Naive thymus-derived CD4-positive, alpha-beta T cell (primary cell): ENCODE data around the gene PANK4. TPM values are rescaled to one million over a fixed set of nuclear protein-coding genes. Genes with fewer than 3 reads are reported as not detected.

Experiments used
- ATAC-seq: fragments of 150-1000 bp; cut with Tn5 transposase; 2 replicates; pipeline ENCODE4 v1.10.0; 2021; ENCODE audit warnings: mild to moderate bottlenecking, moderate library complexity
- CTCF ChIA-PET: fragments of 350-600 bp; sonication (Branson Sonifier 250); formaldehyde crosslinking; loops from one replicate; lab custom pipeline; 2021; ENCODE audit warnings: antibody characterized with exemption; lab: Charles Lee
- POLR2A ChIA-PET: fragments of 350-600 bp; sonication (Branson Sonifier 250); formaldehyde crosslinking; loops from one replicate; lab custom pipeline; 2021; ENCODE audit warnings: antibody characterized with exemption, inconsistent platforms; lab: Charles Lee
- DNase-seq, 9 donors: peaks; one replicate each; pipeline versions ENCODE4 v3.0.0 to v3.0.0-alpha.2; 2020 to 2022; ENCODE audit warnings: mixed read lengths in 1 of 9
- H3K27ac ChIP-seq: one replicate; pipeline ENCODE4 v1.7.0; 2013; ENCODE audit warnings: mild to moderate bottlenecking, low read depth, low read length, moderate library complexity
- H3K27me3 ChIP-seq, 2 donors: one replicate each; pipeline ENCODE4 v1.7.0; 2013; ENCODE audit warnings: low read length in 2 of 2, mild to moderate bottlenecking in 2 of 2, moderate library complexity in 2 of 2; ENCODE audit not compliant: control insufficient read depth in 2 of 2, insufficient read depth in 2 of 2
- H3K36me3 ChIP-seq, 3 experiments: 1 replicate in 2 of 3; 2 replicates in 1 of 3; pipeline ENCODE4 v1.7.0; 2013; ENCODE audit warnings: low read length in 3 of 3, mild to moderate bottlenecking in 3 of 3, moderate library complexity in 1 of 3; ENCODE audit not compliant: insufficient read depth in 3 of 3, control insufficient read depth in 2 of 3
- H3K4me1 ChIP-seq, 2 donors: one replicate each; pipeline ENCODE4 v1.7.0; 2013; ENCODE audit warnings: low read length in 2 of 2, mild to moderate bottlenecking in 2 of 2, moderate library complexity in 1 of 2; ENCODE audit not compliant: control insufficient read depth in 2 of 2, insufficient read depth in 2 of 2
- H3K4me3 ChIP-seq: 2 replicates; pipeline ENCODE4 v1.7.0; 2013; ENCODE audit warnings: mild to moderate bottlenecking, low read length
- H3K9me3 ChIP-seq, 3 experiments: 1 replicate in 2 of 3; 2 replicates in 1 of 3; pipeline ENCODE4 v1.7.0; 2013; ENCODE audit warnings: low read length in 3 of 3; ENCODE audit not compliant: control insufficient read depth in 2 of 3
- H3K27ac Mint-ChIP-seq, 9 donors: one replicate each; pipeline ENCODE4 v1.8.0; 2020 to 2022; ENCODE audit warnings: mixed read lengths in 9 of 9, mild to moderate bottlenecking in 8 of 9, moderate library complexity in 5 of 9, inconsistent platforms in 2 of 9
- H3K27me3 Mint-ChIP-seq, 5 donors: one replicate each; pipeline ENCODE4 v1.8.0; 2021 to 2022; ENCODE audit warnings: mixed read lengths in 5 of 5, mild to moderate bottlenecking in 1 of 5
- H3K36me3 Mint-ChIP-seq, 5 donors: one replicate each; pipeline ENCODE4 v1.8.0; 2020 to 2022; ENCODE audit warnings: mixed read lengths in 5 of 5, mild to moderate bottlenecking in 3 of 5, inconsistent platforms in 1 of 5
- H3K4me1 Mint-ChIP-seq, 7 donors: one replicate each; pipeline ENCODE4 v1.8.0; 2020 to 2022; ENCODE audit warnings: mixed read lengths in 7 of 7, mild to moderate bottlenecking in 3 of 7, inconsistent platforms in 1 of 7
- H3K4me3 Mint-ChIP-seq, 10 donors: one replicate each; pipeline ENCODE4 v1.8.0; 2020 to 2022; ENCODE audit warnings: mild to moderate bottlenecking in 10 of 10, mixed read lengths in 10 of 10, moderate library complexity in 6 of 10, inconsistent platforms in 2 of 10
- H3K9me3 Mint-ChIP-seq, 11 donors: one replicate each; pipeline ENCODE4 v1.8.0; 2020 to 2022; ENCODE audit warnings: mixed read lengths in 11 of 11, mild to moderate bottlenecking in 4 of 11, inconsistent platforms in 1 of 11, moderate library complexity in 1 of 11
- intact Hi-C, 2 donors: fragments of 100-400 bp; cut with micrococcal nuclease; formaldehyde crosslinking; loops; one replicate each; pipeline ENCODE4 v1.15.1; 2023
- polyA plus RNA-seq, 2 donors: library from polyadenylated mRNA; unstranded; fragments of 300-500 nt; fragmentation: Illumina TruSeq; gene quantifications; one replicate each; pipeline ENCODE4 v1.2.3, GENCODE V29; 2021
- total RNA-seq, 6 experiments: library from RNA in 5 of 6; stranded (reverse) in 5 of 6; gene quantifications; 1 replicate in 5 of 6; 2 replicates in 1 of 6; pipeline ENCODE4 v1.2.3 and lab custom pipeline; 2021 to 2026

The PANK4 gene
- total and polyA plus RNA-seq, 7 experiments from 2014 or later = 12.7 to 91.2 (median 64.4) TPM

DNA sequence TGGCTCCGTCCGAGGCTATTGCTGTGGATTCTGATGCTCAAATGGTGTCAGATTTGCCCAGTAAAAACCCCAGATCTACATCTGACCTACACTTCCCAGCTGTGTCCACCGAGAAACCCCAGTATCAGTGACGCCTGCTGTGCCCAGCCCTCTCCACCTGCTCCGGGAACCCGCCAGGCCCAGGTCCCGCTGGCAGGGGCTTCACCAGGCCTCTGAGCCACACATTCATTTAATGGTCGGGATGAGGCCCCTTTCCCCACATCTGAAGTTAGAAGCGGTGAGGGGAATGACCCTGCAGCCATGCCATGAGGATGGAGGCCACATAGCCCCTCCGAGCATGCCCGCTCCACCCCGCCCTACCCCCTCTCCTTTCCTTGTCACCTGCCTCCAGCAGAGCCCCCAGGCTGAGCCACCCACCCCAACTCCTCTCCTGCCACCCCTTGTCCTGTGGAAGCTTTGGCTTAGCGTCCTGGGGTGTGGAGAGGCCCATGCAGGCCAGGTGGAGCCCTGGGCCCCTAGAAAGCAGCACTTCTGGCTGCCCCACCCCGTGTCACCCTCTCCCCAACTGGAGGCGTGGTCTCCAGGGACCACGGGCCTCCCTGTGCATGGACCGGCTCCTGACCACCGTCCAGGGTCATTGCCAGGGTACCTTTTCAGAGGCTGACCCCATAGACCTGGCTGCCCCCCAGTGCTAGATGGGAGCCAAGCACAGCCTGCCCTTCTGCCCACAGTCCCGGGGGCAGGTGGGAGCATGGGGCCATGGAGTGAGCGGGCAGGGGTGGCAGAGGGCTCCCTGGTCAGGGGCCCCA, 37.8 kb upstream of the PANK4 start:
- no peaks in the 10 kb centered on the region for H3K4me1 ChIP-seq
- H3K9me3 Mint-ChIP-seq = no peaks in the 10 kb centered on the region
- DNase-seq (no peak), ATAC-seq (no peak)
- no peak overlapping the region for H3K4me3 Mint-ChIP-seq
- no peaks in the 10 kb centered on the region for H3K27me3 Mint-ChIP-seq
- H3K36me3 Mint-ChIP-seq = peaks cover 0 to 5% (median 0%) of the 10 kb centered on the region in 5 donors
- H3K27ac Mint-ChIP-seq = peak overlapping the region in 5 of 9 donors; percentile 23 to 62 (median 56)
- ChIA-PET POLR2A (interaction anchor here (1.1 to 9.5 kb wide), 5 partner anchors 10 to 21 kb away, joined by 4 to 253 read pairs (median 9); partner anchors contain the start of gene PRXL2B), CTCF (interaction anchor here (1.0 kb wide), 1 partner anchor 21 kb away, joined by 3 read pairs; no protein-coding TSS in a partner anchor)
- H3K27ac ChIP-seq = peak overlapping the region; percentile 12
- no peaks in the 10 kb centered on the region for H3K9me3 ChIP-seq
- H3K36me3 ChIP-seq = peaks cover 0 to 49% (median 0%) of the 10 kb centered on the region in 3 experiments
- H3K4me1 Mint-ChIP-seq = peaks cover 5 to 12% (median 7%) of the 10 kb centered on the region in 7 donors
- H3K4me3 ChIP-seq = no peak overlapping the region
- no peaks in the 10 kb centered on the region for H3K27me3 ChIP-seq
- intact Hi-C loops = no loop called here

DNA sequence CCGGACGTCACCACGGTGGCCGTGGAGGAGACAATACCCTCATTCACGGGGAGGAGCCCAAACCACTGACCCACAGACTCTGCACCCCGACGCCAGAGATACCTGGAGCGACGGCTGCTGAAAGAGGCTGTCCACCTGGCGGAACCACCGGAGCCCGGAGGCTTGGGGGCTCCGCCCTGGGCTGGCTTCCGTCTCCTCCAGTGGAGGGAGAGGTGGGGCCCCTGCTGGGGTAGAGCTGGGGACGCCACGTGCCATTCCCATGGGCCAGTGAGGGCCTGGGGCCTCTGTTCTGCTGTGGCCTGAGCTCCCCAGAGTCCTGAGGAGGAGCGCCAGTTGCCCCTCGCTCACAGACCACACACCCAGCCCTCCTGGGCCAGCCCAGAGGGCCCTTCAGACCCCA, 36.8 kb upstream of the PANK4 start:
- CTCF ChIA-PET = interaction anchor here (1.2 kb wide), 1 partner anchor 15 kb away, joined by 3 read pairs; no protein-coding TSS in a partner anchor
- no peak for DNase-seq

GRCh38 chr1:2561898-2562895, 35.8 kb upstream of the PANK4 start:
- Mint-ChIP-seq H3K27me3 (no peaks in the 10 kb centered on the region), H3K4me1 (peaks cover 6 to 26% (median 19%) of the 10 kb centered on the region in 7 donors), H3K4me3 (peak overlapping the region in 1 of 10 donors; percentile 18), H3K36me3 (peaks cover 0 to 13% (median 3%) of the 10 kb centered on the region in 5 donors), H3K27ac (peak overlapping the region in 3 of 9 donors; percentile 9 to 84 (median 51)), H3K9me3 (no peaks in the 10 kb centered on the region)
- Histone ChIP-seq H3K4me1 (peaks cover 11 to 17% of the 10 kb centered on the region in 2 donors), H3K27me3 (no peaks in the 10 kb centered on the region), H3K36me3 (peaks cover 0 to 65% (median 0%) of the 10 kb centered on the region in 3 experiments), H3K9me3 (no peaks in the 10 kb centered on the region), H3K4me3 (no peak overlapping the region), H3K27ac (peak overlapping the region; percentile 40)
- ChIA-PET POLR2A (interaction anchor here (1.4 to 9.5 kb wide), 6 partner anchors 9 to 85 kb away, joined by 3 to 253 read pairs (median 9); partner anchors contain the start of genes PANK4 and PRXL2B), CTCF (interaction anchor here (0.8 to 1.2 kb wide), 3 partner anchors 16 to 23 kb away, joined by 3 to 4 read pairs (median 4); no protein-coding TSS in a partner anchor)
- DNase-seq (no peak), ATAC-seq (peak; percentile 60)
- intact Hi-C loops = no loop called here

More for the DNA sequence above, 36.8 kb upstream of the PANK4 start:
- no peaks in the 10 kb centered on the region for H3K27me3 ChIP-seq
- Mint-ChIP-seq H3K27ac (peak overlapping the region in 2 of 9 donors; percentile 60 to 61), H3K36me3 (peaks cover 0 to 9% (median 3%) of the 10 kb centered on the region in 5 donors), H3K9me3 (no peaks in the 10 kb centered on the region), H3K27me3 (no peaks in the 10 kb centered on the region), H3K4me3 (no peak overlapping the region), H3K4me1 (peaks cover 6 to 17% (median 11%) of the 10 kb centered on the region in 7 donors)
- no peak overlapping the region for H3K27ac ChIP-seq
- intact Hi-C loops = no loop called here
- no peak for ATAC-seq
- POLR2A ChIA-PET = interaction anchor here (5.2 to 9.5 kb wide), 2 partner anchors 11 to 19 kb away, joined by 27 to 253 read pairs; partner anchors contain the start of gene PRXL2B
- H3K4me1 ChIP-seq = peaks cover under 1 to 8% of the 10 kb centered on the region in 2 donors
- no peaks in the 10 kb centered on the region for H3K9me3 ChIP-seq
- peaks cover 0 to 59% (median 0%) of the 10 kb centered on the region in 3 experiments for H3K36me3 ChIP-seq
- H3K4me3 ChIP-seq = no peak overlapping the region

DNA sequence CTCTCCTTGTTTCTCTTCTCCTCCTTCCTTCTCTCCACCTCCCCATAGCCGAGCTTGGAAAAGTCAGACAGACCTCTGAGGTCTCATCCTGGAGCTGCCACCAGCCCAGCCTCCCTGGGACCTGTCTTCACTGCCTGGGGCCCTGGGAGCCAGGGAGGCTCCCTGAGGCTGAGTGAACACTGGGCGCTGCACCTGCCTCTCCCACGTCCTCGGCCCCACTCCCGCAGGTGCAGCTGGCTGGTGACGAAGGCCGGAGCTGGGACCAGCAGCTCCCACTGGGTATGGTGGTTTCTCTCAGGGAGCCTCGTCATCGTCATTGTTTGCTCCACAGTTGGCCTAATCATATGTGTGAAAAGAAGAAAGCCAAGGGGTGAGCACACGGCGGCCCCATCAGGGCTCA, 35.0 kb upstream of the PANK4 start:
- Histone ChIP-seq H3K36me3 (peaks cover 0 to 70% (median 0%) of the 10 kb centered on the region in 3 experiments), H3K4me1 (peaks cover 12 to 17% of the 10 kb centered on the region in 2 donors), H3K27me3 (no peaks in the 10 kb centered on the region), H3K27ac (peak overlapping the region; percentile 40), H3K9me3 (no peaks in the 10 kb centered on the region), H3K4me3 (no peak overlapping the region)
- Mint-ChIP-seq H3K9me3 (peaks cover 0 to under 1% (median 0%) of the 10 kb centered on the region in 11 donors), H3K27ac (peak overlapping the region in 7 of 9 donors; percentile 51 to 84 (median 74)), H3K4me3 (peak overlapping the region in 5 of 10 donors; percentile 9 to 37 (median 23)), H3K4me1 (peaks cover 8 to 27% (median 20%) of the 10 kb centered on the region in 7 donors), H3K36me3 (peaks cover 0 to 17% (median 3%) of the 10 kb centered on the region in 5 donors), H3K27me3 (no peaks in the 10 kb centered on the region)
- DNase-seq (no peak), ATAC-seq (no peak)
- POLR2A ChIA-PET = interaction anchor here (1.4 to 9.5 kb wide), 6 partner anchors 10 to 86 kb away, joined by 3 to 253 read pairs (median 9); partner anchors contain the start of genes PANK4 and PRXL2B
- intact Hi-C loops = no loop called here
- CTCF ChIA-PET = interaction anchor here (0.8 to 1.1 kb wide), 3 partner anchors 9 to 24 kb away, joined by 3 to 4 read pairs (median 4); no protein-coding TSS in a partner anchor

DNA sequence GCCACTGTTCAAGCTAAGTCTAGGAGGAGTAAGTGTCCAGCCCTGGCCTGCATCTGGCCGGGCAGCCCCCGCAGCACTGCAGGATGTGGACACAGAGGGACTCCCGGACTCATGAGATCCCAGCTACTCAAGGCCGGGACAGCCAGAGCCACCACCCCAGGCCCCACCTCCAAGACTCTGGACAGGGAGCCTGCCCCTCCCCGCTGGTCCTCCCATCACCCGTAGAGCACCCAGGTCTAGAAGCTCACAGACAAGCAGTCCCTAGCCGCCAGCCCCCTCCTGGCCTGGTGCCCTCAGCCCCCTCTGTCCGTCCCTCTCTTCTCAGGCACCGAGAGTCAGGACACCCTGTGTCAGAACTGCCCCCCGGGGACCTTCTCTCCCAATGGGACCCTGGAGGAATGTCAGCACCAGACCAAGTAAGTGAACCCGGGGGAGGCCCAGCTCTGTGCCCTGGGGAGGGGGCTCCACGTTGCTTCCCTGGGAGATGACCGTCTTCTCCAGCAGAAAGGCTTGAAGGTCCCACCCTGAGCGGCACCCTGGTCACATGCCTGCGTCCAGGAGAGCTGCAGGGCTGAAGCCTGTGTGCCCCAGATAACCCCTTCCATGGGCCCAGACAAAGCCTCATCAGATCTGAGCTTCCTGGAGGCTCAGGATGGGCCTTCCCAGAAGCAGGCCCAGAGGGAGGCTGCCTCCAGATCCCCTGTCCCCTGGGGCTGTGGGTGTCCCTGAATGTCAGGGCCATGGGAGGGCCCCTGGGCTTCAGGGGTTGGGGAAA, 34.1 kb upstream of the PANK4 start:
- H3K27me3 Mint-ChIP-seq = no peaks in the 10 kb centered on the region
- H3K27ac Mint-ChIP-seq = peak overlapping the region in 3 of 9 donors; percentile 43 to 68 (median 45)
- no peaks in the 10 kb centered on the region for H3K27me3 ChIP-seq
- peak overlapping the region in 2 of 10 donors; percentile 28 to 70 for H3K4me3 Mint-ChIP-seq
- peaks cover 15 to 19% of the 10 kb centered on the region in 2 donors for H3K4me1 ChIP-seq
- peak overlapping the region; percentile 40 for H3K27ac ChIP-seq
- intact Hi-C loops = no loop called here
- POLR2A ChIA-PET = interaction anchor here (0.7 to 9.5 kb wide), 6 partner anchors 11 to 365 kb away, joined by 3 to 253 read pairs (median 9); partner anchors contain the start of gene PRXL2B
- CTCF ChIA-PET = interaction anchor here (0.5 to 1.1 kb wide), 3 partner anchors 18 to 59 kb away, joined by 3 to 4 read pairs (median 3); no protein-coding TSS in a partner anchor
- peaks cover 0 to 20% (median 3%) of the 10 kb centered on the region in 5 donors for H3K36me3 Mint-ChIP-seq
- H3K4me1 Mint-ChIP-seq = peaks cover 11 to 33% (median 24%) of the 10 kb centered on the region in 7 donors
- DNase-seq (no peak), ATAC-seq (no peak)
- peaks cover 0 to 73% (median 0%) of the 10 kb centered on the region in 3 experiments for H3K36me3 ChIP-seq
- no peak overlapping the region for H3K4me3 ChIP-seq
- H3K9me3 Mint-ChIP-seq = peaks cover 0 to 1% (median 0%) of the 10 kb centered on the region in 11 donors
- no peaks in the 10 kb centered on the region for H3K9me3 ChIP-seq
